HFF-Myc (cell line): Measurements from ENCODE around the gene KDM4B.

Experiments used
- DNase-seq: peaks from one replicate; pipeline ENCODE4 v3.0.0-alpha.2; 2011; ENCODE audit warnings: low read depth; ENCODE audit errors: extremely low read depth
- H3K4me3 ChIP-seq: replicated peaks from 2 replicates; pipeline ENCODE4 v1.5.1; 2011; ENCODE audit warnings: low read depth, mild to moderate bottlenecking, control low read depth, low read length
- TF ChIP-seq, protein P1 (sequence below): IDR thresholded peaks from 2 replicates; pipeline ENCODE4 v1.5.1; 2012; ENCODE audit warnings: mild to moderate bottlenecking, low read depth, low read length, control low read depth; ENCODE audit errors: missing control alignments

KDM4B gene

DNA sequence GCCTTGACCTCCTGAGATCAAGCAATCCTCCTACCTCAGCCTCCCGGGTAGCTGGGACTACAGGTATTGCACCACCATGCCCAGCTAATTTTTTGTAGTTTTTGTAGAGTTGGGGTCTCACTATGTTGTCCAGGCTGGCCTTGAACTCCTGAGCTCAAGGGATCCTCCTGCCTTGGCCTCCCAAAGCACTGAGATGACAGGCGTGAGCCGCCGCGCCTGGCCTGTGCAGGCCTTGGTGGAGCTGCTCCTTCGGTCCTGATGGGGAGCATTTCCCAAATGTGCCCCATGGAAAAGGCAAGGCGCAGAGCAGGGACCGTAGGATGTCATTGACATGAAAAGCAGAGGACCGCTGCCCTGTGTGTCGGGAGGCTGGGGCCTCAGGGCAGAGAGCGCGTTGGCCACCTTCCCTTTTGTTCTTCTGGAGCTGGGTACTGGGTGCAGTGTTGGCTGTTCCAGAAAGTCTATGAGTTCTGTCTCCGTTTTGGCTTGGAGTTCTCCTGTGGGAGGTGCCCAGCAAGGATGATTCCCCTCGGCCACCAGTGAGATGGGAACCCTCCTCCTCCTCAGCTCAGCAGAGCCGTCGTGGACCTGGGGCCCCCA, 128.5 kb downstream of the KDM4B start:
- no peak for DNase-seq
- H3K4me3 ChIP-seq: no peak overlapping the region

DNA sequence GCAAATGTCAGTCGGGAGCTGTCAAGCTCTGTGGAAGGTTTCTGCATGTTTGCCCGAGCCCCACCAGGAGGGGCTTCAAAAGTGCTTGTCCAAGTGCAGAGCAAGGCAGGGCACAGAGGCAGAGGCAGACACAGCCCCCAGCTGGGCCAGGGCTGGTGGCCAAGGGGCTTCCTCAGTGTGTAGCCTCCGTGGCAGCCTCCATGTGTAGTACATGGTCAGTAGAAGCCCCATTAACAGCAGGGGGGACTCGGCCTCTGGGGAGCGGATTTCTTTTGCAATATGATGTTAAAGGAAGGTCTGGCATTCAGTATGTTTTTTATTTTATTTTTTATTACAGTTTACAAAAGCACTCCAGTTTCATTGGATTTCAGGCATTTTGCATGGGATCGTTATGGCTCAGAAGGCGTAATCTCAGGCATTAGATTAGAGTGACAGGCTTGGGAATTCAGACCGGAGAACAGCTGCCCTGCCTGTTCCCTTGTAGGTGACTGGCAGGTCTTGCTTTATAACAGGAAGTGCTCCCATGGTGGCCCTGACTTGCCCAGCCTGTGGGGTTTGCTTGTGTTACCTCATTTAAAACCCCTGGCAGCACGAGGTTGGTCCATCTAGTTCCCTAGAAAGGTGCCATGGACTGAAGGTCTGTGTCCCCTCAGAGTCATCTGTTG, 129.2 kb downstream of the KDM4B start:
- no peak overlapping the region for H3K4me3 ChIP-seq
- no peak for DNase-seq
- TF ChIP-seq, protein P1, sequence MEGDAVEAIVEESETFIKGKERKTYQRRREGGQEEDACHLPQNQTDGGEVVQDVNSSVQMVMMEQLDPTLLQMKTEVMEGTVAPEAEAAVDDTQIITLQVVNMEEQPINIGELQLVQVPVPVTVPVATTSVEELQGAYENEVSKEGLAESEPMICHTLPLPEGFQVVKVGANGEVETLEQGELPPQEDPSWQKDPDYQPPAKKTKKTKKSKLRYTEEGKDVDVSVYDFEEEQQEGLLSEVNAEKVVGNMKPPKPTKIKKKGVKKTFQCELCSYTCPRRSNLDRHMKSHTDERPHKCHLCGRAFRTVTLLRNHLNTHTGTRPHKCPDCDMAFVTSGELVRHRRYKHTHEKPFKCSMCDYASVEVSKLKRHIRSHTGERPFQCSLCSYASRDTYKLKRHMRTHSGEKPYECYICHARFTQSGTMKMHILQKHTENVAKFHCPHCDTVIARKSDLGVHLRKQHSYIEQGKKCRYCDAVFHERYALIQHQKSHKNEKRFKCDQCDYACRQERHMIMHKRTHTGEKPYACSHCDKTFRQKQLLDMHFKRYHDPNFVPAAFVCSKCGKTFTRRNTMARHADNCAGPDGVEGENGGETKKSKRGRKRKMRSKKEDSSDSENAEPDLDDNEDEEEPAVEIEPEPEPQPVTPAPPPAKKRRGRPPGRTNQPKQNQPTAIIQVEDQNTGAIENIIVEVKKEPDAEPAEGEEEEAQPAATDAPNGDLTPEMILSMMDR: no peak

More for the DNA sequence above, 128.5 kb downstream of the KDM4B start:
- TF ChIP-seq, protein P1: no peak

DNA sequence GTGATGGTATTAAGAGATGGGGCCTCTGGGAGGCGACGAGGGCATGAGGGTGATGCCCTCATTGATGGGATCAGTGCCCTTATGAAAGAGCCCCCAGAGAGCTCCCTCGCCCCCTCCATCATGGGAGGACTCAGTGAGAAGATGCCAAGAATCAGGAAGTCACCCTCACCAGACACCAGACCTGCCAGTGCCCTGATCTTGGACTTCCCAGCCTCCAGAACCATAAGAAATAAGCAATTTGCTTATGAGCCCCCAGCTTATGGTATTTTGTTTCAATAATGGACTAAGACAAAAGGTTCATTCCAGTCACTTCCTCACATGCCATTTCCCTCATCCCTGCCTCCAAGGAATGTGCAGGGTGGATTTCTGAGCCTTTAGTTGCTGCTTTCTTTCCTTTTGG, 129.7 kb downstream of the KDM4B start:
- DNase-seq: no peak
- TF ChIP-seq, protein P1: no peak
- no peak overlapping the region for H3K4me3 ChIP-seq

DNA sequence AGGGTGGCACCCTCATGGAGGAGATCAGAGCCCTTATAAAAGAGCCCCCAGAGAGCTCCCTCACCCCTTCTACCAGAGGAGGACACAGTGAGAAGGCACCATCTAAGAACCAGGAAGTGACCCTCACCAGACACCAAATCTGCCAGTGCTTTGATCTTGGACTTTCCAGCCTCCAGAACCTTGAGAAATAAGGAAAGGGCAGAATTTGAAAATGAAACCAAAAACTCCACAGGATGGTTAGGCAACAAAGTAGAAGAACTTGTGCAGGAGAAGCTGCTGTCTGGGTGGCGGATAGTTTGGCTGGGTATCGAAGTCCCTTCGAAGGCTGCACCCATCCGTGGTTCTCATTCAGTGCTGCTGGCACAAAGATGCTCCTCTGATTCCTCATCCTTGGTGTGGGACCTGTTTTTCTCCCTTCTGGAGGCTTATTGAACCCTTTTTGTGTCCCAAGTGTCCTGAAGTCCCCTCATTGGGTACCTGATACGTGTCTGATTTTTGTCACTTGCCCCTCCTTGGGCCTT, 130.8 kb downstream of the KDM4B start:
- DNase-seq: no peak
- H3K4me3 ChIP-seq: no peak overlapping the region
- TF ChIP-seq, protein P1: no peak

DNA sequence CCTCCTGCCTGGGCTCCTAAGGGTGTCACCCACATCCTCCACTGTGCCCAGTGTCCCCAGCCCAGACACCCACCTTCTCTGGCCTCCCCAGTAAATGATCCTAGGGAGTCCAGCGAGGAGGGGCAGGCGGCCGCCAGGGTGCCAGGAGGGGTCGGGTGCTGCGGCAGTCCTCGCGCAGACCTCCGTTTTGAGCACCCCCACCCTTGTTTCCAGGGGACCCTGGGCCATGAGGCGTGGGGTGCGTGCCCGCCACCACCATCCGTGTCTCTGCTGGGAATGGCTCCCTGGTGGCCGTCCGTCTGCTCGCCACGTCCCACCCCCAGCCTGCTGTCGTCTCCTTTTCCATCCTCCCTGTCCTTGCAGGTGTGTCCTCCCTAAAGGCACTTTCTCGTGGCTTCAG, 133.0 kb downstream of the KDM4B start:
- TF ChIP-seq, protein P1: no peak
- no peak overlapping the region for H3K4me3 ChIP-seq
- DNase-seq: no peak

DNA sequence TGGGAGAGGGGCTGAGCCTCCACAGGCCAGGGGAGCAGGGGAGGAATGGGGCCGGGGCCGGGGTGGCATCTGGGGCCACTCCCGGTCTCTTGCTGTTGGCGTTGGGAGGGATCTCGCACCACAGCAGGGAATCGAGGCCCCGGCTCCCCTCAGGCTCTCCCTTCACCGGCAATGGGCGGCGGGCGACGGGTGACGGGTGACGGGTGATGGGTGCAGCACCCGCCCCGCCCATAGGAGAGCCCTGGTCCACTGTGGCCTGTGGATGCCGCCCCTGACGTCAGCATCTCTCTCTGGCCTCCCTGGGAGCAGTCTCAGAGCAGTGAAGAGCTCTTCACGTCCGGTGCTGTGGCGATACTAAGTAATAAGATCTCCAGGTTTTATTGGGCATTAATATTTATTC, 133.6 kb downstream of the KDM4B start:
- TF ChIP-seq, protein P1: no peak
- no peak for DNase-seq
- H3K4me3 ChIP-seq: no peak overlapping the region
